Measurements from ENCODE around the gene SPOUT1. TPM values are rescaled to one million over a fixed set of nuclear protein-coding genes. Genes with fewer than 3 reads are reported as not detected.

Gene SPOUT1
- total and polyA plus RNA-seq, 2 of the 13 experiments (the other 11 are each of a cell fraction or from before 2014, with no cell fraction given): 39.0 to 45.8 TPM

DNA sequence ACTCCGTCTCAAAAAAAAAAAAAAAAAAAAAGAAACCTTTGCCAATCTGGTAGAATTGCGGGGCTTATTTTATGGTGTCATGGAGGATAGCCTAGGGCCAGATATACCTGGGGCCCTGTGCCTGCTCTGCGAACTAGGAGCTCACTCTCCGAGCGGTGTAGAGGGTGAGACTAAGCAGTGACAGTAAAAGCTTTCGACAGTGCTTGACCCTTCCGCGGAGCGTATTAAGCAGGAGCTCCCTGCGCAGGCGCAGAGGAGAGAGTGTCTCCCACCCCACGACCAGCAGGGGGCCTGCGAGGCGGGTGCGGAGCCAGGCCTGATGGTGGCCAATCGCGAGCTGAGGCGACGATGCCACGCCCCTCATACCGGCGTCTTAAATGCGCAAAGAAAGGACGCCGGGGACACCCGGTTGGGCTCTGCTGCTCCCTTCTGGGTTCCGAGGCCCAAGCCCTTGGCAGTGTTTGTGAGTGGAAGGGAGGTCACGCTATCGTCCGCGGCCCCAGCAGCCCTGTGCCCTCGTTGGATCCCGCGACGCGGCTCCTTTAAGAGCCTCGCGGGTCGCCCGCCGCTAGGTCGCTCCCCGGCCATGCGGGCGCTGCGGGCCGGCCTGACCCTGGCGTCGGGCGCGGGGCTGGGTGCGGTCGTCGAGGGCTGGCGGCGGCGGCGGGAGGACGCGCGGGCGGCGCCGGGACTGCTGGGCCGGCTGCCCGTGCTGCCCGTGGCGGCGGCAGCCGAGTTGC, 11.3 kb downstream of the SPOUT1 start, which contains the start of gene ENDOG (continued):
- TF ChIP-seq LRRFIP1 (CRISPR knock-in tag; conservative IDR thresholded peaks at IDR 0.05) (no peak), ZNF557 (CRISPR knock-in tag; IDR thresholded peaks at IDR 0.05) (no peak), ZNF556 (CRISPR knock-in tag; IDR thresholded peaks at IDR 0.05; ENCODE audit: borderline replicate concordance) (no peak), ZNF740 (CRISPR knock-in tag; IDR thresholded peaks at IDR 0.05) (no peak), ZNF329 (CRISPR knock-in tag; IDR thresholded peaks at IDR 0.05; ENCODE audit: low read depth) (no peak), SUZ12 (IDR thresholded peaks at IDR 0.05; ENCODE audit: low read depth, low read length) (no peak), KLF6 (CRISPR knock-in tag; IDR thresholded peaks at IDR 0.05) (no peak), ETV6 (CRISPR knock-in tag; conservative IDR thresholded peaks at IDR 0.05) (no peak), TBP (CRISPR knock-in tag; IDR thresholded peaks at IDR 0.05) (no peak; the same call in 1 of the 2 replicates), ZNF777 (CRISPR knock-in tag; IDR thresholded peaks at IDR 0.05) (peak; percentile 87), RARG (CRISPR knock-in tag; IDR thresholded peaks at IDR 0.05; ENCODE audit: low read depth) (no peak), SRF (IDR thresholded peaks at IDR 0.05; ENCODE audit: low read depth, low read length) (no peak), ZNF138 (CRISPR knock-in tag; IDR thresholded peaks at IDR 0.05; ENCODE audit: low read depth) (peak; percentile 69; the same call in 1 of the 2 replicates), KAT2B (IDR thresholded peaks at IDR 0.05; ENCODE audit: borderline replicate concordance, low read depth, low read length) (no peak), NFIC (IDR thresholded peaks at IDR 0.05; ENCODE audit: low read length) (no peak), ZNF891 (CRISPR knock-in tag; IDR thresholded peaks at IDR 0.05) (no peak), MLX (CRISPR knock-in tag; IDR thresholded peaks at IDR 0.05) (no peak)
- TF ChIP-seq, protein P1, sequence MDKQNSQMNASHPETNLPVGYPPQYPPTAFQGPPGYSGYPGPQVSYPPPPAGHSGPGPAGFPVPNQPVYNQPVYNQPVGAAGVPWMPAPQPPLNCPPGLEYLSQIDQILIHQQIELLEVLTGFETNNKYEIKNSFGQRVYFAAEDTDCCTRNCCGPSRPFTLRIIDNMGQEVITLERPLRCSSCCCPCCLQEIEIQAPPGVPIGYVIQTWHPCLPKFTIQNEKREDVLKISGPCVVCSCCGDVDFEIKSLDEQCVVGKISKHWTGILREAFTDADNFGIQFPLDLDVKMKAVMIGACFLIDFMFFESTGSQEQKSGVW (CRISPR knock-in tag; IDR thresholded peaks at IDR 0.05; ENCODE audit: borderline replicate concordance): no peak
- TF ChIP-seq, protein P2, sequence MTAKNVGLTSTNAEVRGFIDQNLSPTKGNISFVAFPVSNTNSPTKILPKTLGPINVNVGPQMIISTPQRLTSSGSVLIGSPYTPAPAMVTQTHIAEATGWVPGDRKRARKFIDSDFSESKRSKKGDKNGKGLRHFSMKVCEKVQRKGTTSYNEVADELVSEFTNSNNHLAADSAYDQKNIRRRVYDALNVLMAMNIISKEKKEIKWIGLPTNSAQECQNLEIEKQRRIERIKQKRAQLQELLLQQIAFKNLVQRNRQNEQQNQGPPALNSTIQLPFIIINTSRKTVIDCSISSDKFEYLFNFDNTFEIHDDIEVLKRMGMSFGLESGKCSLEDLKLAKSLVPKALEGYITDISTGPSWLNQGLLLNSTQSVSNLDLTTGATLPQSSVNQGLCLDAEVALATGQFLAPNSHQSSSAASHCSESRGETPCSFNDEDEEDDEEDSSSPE (CRISPR knock-in tag; IDR thresholded peaks at IDR 0.05): peak; percentile 75
- TF ChIP-seq, protein P3, sequence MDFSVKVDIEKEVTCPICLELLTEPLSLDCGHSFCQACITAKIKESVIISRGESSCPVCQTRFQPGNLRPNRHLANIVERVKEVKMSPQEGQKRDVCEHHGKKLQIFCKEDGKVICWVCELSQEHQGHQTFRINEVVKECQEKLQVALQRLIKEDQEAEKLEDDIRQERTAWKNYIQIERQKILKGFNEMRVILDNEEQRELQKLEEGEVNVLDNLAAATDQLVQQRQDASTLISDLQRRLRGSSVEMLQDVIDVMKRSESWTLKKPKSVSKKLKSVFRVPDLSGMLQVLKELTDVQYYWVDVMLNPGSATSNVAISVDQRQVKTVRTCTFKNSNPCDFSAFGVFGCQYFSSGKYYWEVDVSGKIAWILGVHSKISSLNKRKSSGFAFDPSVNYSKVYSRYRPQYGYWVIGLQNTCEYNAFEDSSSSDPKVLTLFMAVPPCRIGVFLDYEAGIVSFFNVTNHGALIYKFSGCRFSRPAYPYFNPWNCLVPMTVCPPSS (IDR thresholded peaks at IDR 0.05): no peak
- TF ChIP-seq, protein P4, sequence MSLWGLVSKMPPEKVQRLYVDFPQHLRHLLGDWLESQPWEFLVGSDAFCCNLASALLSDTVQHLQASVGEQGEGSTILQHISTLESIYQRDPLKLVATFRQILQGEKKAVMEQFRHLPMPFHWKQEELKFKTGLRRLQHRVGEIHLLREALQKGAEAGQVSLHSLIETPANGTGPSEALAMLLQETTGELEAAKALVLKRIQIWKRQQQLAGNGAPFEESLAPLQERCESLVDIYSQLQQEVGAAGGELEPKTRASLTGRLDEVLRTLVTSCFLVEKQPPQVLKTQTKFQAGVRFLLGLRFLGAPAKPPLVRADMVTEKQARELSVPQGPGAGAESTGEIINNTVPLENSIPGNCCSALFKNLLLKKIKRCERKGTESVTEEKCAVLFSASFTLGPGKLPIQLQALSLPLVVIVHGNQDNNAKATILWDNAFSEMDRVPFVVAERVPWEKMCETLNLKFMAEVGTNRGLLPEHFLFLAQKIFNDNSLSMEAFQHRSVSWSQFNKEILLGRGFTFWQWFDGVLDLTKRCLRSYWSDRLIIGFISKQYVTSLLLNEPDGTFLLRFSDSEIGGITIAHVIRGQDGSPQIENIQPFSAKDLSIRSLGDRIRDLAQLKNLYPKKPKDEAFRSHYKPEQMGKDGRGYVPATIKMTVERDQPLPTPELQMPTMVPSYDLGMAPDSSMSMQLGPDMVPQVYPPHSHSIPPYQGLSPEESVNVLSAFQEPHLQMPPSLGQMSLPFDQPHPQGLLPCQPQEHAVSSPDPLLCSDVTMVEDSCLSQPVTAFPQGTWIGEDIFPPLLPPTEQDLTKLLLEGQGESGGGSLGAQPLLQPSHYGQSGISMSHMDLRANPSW (CRISPR knock-in tag; IDR thresholded peaks at IDR 0.05; ENCODE audit: borderline replicate concordance): no peak
